Chondrocyte (in vitro differentiated cells): ENCODE measurements around the gene C15orf39. TPM values are rescaled to one million over a fixed set of nuclear protein-coding genes. Genes with fewer than 3 reads are reported as not detected.

Source experiments
- DNase-seq: peaks from one replicate; pipeline ENCODE4 v3.0.0; 2021; ENCODE audit warnings: mixed read lengths, low spot score
- H3K27ac Mint-ChIP-seq: one replicate; pipeline ENCODE4 v1.8.0; 2021; ENCODE audit warnings: mild to moderate bottlenecking, moderate library complexity, mixed read lengths; ENCODE audit not compliant: unreplicated experiment
- H3K27me3 Mint-ChIP-seq: 2 replicates; pipeline ENCODE4 v1.8.0; 2021; ENCODE audit warnings: low read depth, mixed read lengths
- H3K36me3 Mint-ChIP-seq: 2 replicates; pipeline ENCODE4 v1.8.0; 2021; ENCODE audit warnings: low read depth, mixed read lengths
- H3K4me1 Mint-ChIP-seq: 2 replicates; pipeline ENCODE4 v1.8.0; 2021; ENCODE audit warnings: low read depth, mild to moderate bottlenecking, mixed read lengths
- H3K4me3 Mint-ChIP-seq: one replicate; pipeline ENCODE4 v1.8.0; 2021; ENCODE audit warnings: mild to moderate bottlenecking, moderate library complexity, mixed read lengths; ENCODE audit not compliant: unreplicated experiment
- H3K9me3 Mint-ChIP-seq: 2 replicates; pipeline ENCODE4 v1.8.0; 2021; ENCODE audit warnings: low read depth, mixed read lengths
- total RNA-seq: library from RNA; stranded (reverse); gene quantifications from 3 replicates; pipeline ENCODE4 v1.2.1, GENCODE V29; 2021
- TF ChIP-seq, protein P1 (sequence below): fragments of 200-600 bp; sonication (generic); IDR thresholded peaks from 2 replicates; pipeline ENCODE4 v1.5.0; 2021; ENCODE audit warnings: antibody characterized with exemption, mild to moderate bottlenecking, moderate library complexity

Gene C15orf39
- total RNA-seq, 1 donor from 2014 or later, result 33.4 TPM

DNA sequence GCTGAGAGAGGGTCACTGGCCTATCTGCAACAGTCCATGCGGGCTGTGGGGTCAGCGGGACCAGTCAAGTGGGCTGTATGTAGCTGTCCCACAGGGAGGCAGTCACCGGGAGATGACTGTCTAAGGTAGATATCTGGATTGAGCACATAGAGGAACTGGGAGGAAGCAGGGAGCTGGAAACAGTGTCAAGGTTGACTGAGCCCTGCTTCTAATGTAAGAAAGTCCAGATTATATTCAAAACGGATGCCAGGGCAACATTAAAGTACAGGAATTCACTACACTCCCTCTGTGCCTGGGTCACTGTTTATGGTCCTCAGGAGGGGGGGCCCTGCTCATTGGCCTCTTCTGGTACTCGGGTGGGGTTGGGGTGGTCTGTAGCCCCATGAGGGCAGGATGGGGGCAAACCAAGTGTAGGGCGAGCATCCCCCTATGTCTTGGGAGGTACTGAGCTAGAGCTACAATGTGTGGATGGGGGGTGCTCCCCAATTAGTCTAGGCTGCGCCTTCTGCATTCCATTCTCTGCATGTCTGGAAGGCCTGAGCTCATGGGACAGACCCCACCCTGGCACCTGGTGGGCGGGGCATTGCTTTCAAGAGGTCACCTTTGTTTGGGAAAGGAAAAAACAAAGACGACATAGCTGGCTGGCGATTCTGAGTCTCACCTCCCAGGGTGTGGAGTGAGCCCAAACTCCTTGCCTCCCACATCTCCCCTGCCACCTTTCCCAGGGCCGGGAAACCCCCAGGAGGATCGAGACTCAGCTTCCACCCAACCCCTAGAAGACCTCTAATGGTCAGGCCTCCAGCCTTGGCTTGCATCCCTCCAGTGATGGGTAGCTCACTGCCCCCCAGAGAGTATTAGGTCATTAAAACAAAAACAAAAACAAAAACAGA lies 45.1 kb upstream of the C15orf39 start:
- Mint-ChIP-seq H3K4me3 (no peak overlapping the region), H3K27ac (no peak overlapping the region), H3K4me1 (peaks cover 5% of the 10 kb centered on the region), H3K27me3 (no peaks in the 10 kb centered on the region), H3K9me3 (no peaks in the 10 kb centered on the region), H3K36me3 (no peaks in the 10 kb centered on the region)
- DNase-seq, result no peak
- TF ChIP-seq, protein P1, sequence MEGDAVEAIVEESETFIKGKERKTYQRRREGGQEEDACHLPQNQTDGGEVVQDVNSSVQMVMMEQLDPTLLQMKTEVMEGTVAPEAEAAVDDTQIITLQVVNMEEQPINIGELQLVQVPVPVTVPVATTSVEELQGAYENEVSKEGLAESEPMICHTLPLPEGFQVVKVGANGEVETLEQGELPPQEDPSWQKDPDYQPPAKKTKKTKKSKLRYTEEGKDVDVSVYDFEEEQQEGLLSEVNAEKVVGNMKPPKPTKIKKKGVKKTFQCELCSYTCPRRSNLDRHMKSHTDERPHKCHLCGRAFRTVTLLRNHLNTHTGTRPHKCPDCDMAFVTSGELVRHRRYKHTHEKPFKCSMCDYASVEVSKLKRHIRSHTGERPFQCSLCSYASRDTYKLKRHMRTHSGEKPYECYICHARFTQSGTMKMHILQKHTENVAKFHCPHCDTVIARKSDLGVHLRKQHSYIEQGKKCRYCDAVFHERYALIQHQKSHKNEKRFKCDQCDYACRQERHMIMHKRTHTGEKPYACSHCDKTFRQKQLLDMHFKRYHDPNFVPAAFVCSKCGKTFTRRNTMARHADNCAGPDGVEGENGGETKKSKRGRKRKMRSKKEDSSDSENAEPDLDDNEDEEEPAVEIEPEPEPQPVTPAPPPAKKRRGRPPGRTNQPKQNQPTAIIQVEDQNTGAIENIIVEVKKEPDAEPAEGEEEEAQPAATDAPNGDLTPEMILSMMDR, result no peak

DNA sequence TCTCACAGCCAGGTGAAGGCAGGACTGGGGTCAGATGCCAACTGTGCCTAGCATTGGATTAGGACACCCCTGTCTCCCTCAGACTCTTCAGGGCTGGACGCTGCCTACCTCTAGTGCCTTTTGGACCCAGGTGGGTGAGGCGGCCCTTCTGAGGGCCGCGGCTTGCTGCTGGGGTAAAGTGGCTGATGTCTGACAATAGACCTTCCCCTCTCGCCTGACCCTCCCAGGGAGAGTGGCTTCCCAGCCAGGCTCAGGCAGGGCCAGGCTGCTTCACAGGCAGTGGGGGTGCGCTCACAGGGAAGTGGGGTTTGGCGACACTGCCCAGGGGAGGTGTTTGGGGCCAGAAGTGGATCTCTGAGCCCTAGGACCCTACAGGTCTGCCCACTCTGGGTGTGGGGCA lies 43.3 kb upstream of the C15orf39 start:
- no peak for DNase-seq
- TF ChIP-seq, protein P1, result no peak
- H3K27ac Mint-ChIP-seq, result no peak overlapping the region

DNA sequence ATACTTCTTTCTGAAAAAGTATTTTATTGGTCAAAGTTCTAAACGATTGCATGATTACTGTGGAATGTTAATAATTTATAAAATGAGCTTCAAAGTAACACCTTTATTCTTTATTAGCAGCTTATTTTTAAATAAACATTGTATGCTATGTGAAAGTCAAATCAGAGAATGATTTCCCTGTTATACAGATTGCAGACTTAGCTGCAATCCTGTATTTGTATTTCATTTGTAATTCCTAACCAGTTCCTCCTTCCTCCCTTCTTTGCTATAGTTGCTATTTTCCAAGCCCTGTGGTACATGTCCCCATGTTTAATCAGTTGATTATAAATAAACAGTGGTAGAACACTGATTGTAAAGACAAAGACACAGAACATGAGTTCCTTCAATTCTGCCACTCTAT lies 42.4 kb upstream of the C15orf39 start:
- H3K4me3 Mint-ChIP-seq, result no peak overlapping the region
- TF ChIP-seq, protein P1, result no peak
- H3K27ac Mint-ChIP-seq, result no peak overlapping the region
- no peak for DNase-seq
- no peaks in the 10 kb centered on the region for H3K9me3 Mint-ChIP-seq
- no peaks in the 10 kb centered on the region for H3K27me3 Mint-ChIP-seq
- no peaks in the 10 kb centered on the region for H3K4me1 Mint-ChIP-seq
- H3K36me3 Mint-ChIP-seq, result no peaks in the 10 kb centered on the region

More for the DNA sequence above, 43.3 kb upstream of the C15orf39 start:
- Mint-ChIP-seq H3K36me3 (no peaks in the 10 kb centered on the region), H3K4me1 (peaks cover 5% of the 10 kb centered on the region), H3K4me3 (no peak overlapping the region), H3K27me3 (no peaks in the 10 kb centered on the region), H3K9me3 (no peaks in the 10 kb centered on the region)

DNA sequence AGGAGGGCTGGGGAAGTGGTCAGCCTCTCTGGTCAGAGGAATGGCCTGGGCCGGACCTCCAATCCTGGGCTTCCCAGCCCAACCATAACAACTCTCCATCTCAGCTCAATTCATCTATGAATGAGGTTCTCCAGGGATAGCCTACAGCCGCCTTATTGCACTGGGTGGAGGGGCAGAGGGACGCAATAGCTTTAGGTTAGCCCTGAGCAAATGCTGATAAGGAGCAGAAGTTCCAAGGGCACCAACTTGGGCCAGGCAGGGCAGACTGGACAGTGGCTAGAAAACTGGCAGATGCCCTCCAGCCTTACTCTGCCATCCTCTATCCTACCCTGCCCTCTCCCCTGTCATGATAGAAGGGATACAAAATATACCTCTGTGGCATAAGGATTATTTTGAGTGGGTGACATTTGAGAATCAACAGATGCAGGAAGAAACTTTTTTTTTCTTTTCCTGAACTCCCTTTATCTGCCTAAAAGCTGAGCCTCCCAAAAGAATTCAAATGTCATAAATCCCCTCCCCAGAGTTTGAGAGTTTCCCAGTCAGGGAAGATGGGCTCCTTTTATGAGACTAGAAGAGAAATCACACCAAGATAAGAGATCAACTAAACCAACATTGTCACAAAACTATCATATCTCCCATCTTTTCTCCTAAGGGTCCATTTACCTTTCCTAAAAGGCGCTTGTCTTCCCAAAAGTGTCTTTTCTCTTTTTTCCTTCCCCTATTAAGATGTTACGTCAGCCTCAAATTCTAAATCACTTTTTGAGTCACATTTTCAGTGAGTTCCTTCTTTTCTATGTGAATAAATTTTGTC lies 40.4 kb upstream of the C15orf39 start:
- no peaks in the 10 kb centered on the region for H3K36me3 Mint-ChIP-seq
- TF ChIP-seq, protein P1, result no peak
- DNase-seq, result no peak
- H3K4me1 Mint-ChIP-seq, result no peaks in the 10 kb centered on the region
- no peaks in the 10 kb centered on the region for H3K9me3 Mint-ChIP-seq
- no peak overlapping the region for H3K4me3 Mint-ChIP-seq
- H3K27ac Mint-ChIP-seq, result no peak overlapping the region
- no peaks in the 10 kb centered on the region for H3K27me3 Mint-ChIP-seq

DNA sequence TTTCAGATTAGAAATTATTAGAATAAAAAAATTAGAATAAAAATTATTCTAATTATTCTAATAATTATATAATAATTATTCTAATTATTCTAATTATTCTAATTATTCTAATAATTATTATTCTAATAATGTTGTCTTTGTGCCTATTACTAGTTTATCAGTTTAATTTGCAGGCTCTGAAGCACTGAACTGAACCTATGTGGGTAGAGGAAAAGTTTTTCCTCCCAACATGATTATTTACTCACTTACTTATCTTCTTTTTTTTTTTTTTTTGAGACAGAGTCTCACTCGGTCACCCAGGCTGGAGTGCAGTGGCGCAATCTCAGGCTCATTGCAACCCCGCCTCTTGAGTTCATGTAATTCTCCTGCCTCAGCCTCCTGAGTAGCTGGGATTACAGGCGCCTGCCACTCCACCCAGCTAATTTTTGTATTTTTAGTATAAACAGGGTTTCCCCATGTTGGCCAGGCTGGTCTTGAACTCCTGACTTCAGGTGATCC lies 39.7 kb upstream of the C15orf39 start:
- no peaks in the 10 kb centered on the region for H3K27me3 Mint-ChIP-seq
- H3K4me1 Mint-ChIP-seq, result peaks cover 4% of the 10 kb centered on the region
- H3K4me3 Mint-ChIP-seq, result no peak overlapping the region
- H3K36me3 Mint-ChIP-seq, result peaks cover 3% of the 10 kb centered on the region
- TF ChIP-seq, protein P1, result no peak
- no peak overlapping the region for H3K27ac Mint-ChIP-seq
- peaks cover 3% of the 10 kb centered on the region for H3K9me3 Mint-ChIP-seq
- no peak for DNase-seq
